Measurements from ENCODE around the gene ZNF423.

DNA sequence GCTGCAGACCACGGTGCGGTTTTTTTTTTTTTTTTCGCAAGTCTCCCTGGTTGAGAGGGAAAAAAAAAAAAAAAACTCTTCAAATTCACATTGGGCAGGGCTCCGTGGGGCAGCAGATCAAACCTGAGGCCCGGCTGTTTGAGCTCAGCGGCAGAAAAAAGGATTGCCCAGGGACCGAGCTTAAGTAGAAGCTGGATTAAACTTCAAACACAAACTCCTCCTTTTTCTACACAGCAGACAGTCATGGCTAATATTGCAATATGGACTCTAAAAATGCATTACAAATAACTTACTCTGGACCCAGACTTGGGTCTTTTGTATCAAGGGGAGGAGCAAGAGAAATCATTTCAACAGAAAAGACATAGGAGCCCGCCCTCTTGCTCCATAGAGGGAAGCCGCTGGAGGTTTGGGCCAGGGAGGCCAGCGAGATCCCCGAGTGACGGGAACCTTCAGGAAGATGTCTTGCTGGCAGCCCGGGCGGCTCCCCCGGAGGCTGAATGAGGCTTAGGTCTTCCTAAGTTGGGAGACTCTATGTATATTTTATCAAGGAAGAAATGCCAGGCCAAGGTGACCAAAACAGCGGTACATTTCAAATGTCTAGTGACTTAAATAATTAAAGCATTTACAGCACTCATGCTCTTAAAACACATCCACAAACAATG, 167.7 kb downstream of the ZNF423 start:
- TF ChIP-seq GATA2 (IDR thresholded peaks at IDR 0.05; ENCODE audit: low read depth, low read length) (no peak), GATA3 (IDR thresholded peaks at IDR 0.05; ENCODE audit: low read depth, low read length) (no peak)

Measured in SH-SY5Y (cell line).